Activated CD4-positive, alpha-beta T cell treated with anti-CD3 and anti-CD28 coated beads for 24 hours (primary cell): ENCODE measurements around the gene RPL22.

ENCODE experiments used
- DNase-seq, 2 donors: peaks; one replicate each; pipeline ENCODE4 v3.0.0-alpha.2; 2020; ENCODE audit warnings: low read depth in 2 of 2

The RPL22 gene

DNA sequence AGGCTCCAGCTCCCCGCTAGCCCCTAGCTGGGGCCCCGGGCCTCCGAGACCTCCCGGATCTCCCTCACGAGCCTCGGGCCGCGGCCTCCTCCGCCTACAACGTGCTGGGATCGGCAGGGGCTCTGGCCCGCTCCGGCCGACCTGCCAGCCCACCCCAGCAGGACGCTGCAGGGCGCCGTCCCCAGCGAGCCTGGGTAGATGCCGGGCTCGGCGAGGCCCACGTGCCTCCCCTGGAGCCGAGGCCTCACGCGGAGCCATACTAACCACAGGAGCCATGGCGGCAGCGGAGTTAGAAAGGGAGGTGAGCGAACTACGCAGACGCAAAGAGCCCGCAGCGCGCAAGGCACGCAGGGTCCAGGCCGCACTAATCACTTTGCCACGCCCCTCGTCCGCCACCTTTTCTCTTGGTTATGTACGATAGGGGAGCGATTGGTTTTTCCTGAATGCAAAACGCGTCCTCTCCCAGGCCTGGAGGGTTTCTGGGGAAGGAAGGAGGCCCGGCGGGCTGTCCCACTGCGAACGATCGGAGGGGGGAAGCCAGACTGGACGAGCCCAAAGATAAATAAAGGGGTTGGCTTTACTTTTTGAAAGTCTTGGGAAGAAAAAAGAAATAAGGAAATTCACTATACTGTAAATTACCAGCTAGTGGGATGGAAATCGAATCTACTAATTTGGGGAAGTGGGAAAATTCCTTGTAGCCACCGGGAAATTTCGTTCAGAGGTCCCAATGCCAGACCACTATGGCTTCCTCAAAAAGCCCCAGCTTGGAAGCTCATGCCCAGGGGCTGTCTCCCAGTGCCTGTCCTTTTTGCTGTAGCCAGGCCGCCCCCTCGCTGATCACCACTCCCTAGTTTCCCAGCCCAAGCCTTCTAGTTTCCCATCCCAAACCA lies at the start of gene RPL22:
Gene RPL22 (minus strand): TSS at position 298 of the 890 bp plus-strand sequence. CDS start 22 bp downstream, at position 276.
- DNase-seq, result peak; percentile 95 to 97

DNA sequence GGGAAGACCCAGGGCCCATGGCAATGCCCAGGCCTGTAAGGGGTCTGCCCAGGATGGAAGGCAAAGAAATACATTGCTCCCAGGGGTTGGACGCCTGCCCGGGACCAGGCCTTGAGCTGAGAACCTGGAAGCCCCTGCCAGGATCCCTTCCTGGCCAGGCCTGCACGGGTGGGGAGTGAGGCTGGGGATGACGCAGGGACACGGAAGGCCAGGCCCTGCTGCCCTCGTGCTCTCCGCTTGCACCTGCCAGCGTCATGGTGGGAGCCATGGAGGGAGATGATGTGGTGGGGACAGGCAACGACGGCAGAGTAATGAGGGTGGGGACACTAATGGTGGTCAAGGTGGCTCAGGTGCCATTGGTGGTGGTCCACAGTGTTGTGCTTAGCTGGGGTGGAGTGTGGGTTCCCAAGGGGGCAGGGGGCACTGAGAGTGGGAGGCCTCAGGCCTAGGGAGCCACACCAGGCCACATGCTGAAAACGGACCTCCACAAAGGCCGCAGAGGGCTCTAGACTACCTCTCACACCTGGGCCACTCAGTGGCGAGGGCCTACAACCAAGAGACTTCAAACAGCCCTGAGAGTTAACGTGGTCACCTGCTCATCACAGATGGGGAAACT lies 48.9 kb upstream of the RPL22 start:
- DNase-seq, result no peak

DNA sequence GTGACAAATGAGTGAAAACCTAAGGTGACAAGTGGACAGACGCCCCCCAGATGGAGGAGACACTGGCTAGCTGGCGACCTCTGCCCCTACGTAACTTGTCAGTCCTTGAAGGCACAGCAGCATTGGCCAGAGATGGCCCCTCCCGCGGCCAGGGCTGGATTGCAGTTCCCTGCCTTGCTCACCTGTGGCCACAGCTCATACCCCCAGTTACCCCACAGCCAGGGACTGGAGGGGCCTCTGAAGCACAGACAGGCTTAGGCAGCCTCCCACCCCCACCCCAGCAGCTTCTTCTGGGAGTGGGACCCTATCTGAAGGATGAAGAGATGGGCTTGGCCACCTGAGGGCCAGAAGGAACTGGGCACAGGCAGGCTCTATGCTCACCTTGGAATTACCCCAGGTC lies 48.3 kb upstream of the RPL22 start:
- no peak for DNase-seq

DNA sequence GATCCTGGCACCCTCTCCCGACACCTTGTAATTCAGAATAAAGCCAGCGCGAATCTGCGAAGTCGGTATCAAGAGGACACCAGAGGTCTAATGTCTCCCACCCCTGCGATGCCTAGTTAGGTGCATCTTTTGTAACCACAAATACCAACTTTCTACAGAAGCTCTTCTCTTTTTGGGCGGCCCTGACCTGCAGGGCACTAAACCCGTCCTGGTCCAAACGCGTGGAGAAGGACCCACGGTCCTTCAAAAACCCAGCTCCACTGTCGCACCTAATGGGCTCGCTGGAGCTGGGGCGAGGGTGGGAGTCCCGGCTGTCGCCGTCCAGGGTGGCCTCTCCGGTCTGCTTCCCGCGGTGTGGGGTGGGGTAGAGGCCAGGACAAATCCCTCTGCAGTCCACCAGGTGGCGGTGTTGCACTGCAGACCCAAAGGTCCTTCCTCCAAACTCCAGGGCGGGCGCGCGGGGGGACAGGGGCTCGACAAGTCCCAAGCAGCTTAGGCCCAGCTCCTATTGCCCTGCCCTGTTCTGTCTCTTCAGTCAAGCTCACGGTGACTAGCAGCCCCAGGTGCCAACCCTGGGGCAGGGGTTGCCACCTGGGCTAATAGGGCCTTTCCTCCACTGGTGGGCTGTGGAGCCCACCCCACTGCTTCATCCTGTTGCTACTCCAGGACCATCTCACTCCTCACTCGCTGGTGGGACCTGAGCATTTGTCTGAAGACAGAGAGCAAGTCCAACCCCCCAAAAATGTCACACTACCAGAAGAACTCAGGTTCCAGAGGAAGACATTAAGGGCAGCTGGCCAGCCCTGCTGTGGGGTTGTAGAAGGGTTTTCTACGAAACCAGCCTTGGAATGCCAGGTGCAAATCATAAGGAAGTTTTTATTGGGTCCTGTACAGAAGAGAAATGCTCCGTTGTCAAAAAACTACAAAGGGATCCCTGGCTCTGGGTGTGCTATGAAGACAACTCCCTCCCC lies 47.4 kb upstream of the RPL22 start:
- peak; percentile 77 to 78 for DNase-seq

DNA sequence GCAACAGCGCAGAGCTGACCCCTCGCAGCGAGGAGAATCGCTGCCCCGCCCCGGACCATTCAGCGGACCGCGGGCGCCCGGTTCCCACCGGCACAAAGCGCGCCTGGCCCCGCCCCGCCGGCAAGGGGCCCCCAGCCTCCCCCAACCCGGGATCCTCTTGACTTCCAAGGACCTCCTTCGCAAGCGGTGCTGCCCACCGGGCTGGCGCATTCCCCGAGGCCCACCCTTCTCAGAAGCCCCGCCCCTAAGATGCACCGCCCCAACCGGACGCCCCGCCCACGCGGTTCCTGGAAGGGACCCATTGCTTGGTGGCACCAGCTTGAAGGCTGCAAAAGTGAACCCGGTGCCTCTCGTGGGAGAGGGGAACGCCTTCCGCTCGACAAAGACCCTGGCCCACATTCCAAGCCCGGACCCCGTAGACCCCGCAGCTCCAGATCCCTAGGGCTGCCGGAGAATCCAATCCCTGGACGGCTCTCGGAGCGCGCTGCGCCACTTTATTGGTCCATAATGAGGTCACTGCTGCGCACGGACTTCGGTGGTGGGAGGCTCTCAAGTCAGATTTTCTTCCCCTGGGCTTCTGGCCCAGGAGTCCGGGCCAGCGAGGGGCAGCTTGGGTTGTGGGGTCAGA lies 46.6 kb upstream of the RPL22 start:
- peak; percentile 23 to 36 for DNase-seq

DNA sequence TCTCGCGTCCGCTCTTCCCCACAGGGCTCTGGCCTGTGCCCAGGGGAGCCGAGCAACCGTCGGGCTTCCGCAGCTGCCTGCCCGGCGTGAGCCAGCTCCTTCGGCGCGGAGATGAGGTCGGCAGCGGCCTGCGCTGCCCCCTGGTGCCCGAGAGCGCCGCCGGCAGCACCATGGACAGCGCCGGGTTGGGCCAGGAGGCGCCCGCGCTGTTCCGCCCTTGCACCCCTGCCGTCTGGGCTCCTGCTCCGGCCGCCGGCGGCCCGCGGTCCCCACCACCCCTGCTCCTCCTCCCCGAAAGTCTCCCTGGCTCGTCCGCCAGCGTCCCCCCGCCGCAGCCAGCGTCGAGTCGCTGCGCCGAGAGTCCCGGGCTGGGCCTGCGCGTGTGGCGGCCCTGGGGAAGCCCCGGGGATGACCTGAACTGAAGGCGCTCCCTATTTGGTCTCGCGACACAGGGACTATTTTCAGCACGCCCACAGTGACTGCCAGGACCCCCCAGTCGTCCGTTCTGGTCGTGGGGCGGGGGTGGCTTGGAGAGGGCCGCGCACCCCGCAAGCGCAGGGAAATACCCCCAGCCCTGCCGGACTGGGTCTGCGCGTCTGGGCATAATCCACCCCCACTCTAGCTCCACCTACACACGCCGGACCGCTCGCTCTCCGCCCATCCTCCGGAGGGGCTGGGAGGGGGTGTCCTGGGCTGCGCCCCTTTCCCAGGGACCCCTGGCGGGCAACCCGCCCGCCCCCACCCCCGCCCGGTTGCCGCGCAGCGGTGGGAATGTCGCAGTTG lies 45.9 kb upstream of the RPL22 start:
- DNase-seq, result peak; percentile 72

DNA sequence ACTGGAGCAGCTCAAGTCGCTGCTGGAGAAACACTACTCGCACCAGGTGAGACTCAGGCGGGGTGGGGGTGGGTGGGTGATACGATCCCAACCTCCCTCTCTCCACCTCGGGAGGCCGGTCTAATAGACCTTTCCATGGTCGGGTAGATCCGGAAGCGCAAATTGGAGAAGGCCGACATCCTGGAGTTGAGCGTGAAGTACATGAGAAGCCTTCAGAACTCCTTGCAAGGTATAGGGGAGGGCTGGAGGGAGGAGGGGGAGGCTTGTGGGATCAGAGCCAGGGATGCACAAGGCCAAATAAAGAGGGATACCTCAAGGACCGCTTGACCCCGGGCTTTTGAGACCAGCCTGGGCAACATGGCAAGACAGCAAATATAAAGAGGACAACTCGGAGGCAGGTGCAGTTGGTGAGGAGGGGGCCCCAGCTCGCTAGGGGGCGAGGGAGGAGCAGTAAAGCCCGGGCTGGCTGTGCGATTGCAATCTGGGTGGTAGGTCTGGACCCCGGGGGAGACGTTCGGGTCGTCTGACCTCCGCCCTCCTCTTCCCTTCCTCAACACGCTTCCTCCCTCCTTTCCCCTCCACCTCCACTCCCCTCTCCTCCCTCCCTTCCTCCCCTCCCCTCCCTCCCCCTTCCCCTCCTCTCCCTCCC lies 45.1 kb upstream of the RPL22 start:
- DNase-seq, result no peak

DNA sequence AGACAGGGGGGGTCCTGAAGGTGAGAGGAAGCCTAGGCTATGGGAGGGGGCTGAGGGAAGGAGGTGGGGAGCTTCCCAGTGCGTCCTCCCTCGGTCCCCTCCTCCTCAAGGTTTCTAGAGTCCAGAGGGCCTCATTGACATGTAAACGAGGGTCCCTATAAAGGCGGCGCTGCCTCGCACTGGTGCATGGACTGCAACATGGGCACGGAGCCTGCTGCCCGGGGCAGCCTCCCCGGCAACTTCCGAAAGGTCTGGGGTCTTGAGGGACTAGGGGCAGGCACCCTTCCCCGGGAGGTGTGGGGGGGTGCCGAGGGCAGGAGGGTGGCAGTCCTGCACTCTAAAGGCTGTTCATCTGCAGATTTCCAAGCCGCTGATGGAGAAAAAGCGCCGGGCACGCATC lies 44.6 kb upstream of the RPL22 start, which contains the start of gene HES3:
Gene HES3 (plus strand): TSS at position 187 of the 400 bp plus-strand sequence. CDS start 187 bp downstream, at position 374.
- no peak for DNase-seq

DNA sequence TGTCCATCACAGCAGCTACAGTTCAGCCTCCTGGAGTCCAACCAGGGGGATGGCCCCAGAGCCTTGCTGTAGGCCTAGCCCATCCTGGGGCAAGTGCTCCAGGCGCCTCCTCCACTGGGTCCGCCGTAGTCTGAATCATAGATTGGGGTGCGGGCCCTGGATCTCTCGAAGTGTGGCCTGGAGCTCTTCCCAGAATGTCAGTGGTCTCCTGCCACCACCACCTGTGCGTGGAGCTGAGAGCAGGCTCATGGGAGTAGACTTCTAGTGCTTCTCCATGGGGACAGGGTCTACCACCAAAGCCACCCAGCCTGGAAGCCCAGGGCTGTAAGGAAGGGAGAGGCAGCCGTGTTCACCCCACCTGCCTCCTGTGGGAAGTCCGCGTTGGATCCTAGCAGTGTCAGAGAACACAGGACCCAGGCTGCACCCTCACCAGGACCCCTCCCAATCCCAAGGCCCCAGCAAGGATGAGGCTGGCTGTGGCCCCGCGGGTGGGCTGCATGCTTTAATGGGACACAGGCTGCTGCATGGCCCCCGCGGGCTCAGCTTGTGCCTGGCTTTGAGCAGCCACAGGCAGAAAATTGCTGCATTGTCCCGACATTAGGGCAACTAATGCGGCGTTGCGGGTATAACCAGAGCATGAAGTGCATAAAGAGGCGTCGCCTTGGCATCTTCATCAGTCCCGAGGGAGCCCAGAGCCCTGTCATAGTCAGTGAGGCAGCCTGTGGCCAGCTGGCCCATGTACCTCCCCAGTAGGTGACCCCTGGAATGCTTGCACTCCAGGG lies 43.8 kb upstream of the RPL22 start:
- no peak for DNase-seq

DNA sequence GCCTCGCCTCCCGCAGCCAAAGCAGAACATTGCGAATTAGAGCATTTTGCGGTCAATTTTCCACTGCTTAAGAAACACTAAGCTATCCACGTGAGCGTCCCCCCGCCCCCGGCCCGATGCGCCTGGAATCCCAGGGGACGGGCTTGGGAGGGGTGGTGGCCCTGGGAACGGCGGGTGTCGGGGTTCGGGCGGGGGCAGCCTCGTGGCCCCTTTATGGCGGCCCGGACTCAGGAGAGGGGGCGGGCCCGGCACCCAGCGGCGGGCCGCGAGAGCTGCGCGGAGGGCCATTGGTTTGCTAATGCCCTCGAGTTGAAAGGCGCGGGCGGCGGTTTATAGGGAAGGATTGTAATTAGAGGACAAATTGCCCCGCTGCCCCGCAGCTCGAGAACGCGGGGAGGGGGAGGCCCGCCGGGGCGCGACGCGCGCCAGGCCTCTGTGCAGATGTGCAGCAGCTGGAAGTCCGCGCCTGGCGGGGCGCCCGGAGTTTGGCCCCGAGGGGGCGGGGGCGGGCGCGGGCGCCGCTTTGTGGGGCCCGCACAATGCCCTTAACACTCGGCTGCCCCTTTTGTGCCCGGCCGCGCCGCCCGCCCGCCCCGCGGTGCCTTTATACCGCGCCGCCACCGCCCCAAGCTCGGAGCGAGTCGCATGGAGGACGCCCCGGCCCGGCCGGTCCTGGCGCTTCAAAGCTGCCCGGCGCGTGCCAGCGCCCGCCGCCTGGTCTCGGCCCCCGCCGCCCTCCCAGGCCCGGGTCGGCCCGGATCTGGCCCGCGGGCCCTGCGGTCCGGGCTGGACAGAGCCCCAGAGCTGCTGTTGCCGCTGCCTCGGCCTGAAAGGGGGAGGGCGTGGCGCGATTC lies 42.7 kb upstream of the RPL22 start:
- no peak for DNase-seq

DNA sequence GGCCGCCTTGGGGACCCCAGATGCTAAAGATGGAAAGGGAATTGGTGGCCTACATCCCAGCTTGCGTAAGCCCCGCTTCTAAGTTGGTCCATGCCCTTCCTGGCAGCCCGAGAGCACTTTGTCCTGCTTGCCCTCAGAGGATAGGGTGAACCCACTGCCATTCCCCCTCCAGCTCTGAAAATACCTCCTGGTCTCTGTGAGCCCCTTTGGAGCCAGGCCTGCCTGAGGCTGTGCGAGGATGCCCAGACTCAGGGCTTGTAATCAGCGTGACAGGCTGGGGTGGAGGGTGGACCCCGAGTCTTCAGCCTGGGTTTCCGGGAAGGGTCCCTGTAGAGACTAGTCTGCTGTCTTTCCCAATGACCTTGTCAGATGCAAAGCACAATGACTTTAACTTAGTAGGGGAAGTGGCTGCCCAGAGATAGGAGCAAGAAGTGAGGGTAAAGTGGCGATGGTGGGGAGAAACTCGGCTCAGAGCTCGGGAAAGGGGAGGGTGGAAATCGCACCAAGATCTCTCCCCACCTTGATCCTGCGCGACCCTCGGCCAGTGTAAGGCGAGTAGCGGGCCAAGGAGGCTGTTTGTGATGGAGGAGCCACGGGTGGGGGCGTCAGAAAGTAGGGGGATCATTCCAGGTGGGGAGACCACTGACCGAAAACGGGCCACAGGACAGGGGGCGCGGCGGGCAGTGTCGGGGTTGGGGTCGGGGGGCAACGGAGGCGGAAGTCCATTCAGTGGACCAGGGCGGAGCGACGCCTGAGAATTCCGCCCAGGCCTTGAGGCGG lies 41.9 kb upstream of the RPL22 start:
- DNase-seq, result no peak

DNA sequence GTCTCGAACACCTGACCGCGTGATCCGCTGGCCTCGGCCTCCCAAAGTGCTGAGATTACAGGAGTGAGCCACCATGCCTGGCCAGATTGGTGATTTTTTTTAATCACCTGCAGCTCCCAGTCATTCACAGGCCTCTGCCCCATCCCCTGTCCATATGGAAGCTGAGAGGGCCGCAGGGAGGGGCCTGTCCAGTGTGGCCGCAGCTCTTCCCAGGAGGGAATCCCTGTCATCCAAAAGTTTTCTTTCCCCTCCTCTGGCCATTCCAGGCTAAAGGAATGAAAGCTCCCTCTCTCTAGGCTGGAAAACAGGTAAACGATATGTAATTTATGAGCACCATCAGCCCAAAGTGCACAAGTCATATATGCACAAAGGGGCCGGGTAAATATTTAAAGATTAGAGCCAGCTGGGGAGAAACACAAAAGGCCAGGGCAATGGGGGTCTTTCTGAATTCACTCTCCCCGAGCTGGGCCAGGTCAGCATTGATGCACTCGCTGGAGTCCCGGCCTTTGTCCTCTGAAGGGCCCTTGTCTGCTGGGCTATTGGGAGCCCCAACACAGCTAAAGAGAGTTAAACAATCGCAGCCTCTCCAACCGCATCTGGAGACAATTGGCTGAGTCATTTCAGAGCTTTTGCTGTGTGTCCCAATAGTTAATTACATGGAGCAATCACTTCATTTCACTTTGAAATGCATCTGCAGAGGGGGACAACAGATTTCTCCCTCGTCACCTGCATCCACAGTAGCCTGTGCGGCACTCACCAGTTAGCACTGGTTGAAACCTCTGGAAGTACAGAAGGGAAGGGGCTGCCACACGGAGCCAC lies 40.8 kb upstream of the RPL22 start:
- DNase-seq, result no peak

DNA sequence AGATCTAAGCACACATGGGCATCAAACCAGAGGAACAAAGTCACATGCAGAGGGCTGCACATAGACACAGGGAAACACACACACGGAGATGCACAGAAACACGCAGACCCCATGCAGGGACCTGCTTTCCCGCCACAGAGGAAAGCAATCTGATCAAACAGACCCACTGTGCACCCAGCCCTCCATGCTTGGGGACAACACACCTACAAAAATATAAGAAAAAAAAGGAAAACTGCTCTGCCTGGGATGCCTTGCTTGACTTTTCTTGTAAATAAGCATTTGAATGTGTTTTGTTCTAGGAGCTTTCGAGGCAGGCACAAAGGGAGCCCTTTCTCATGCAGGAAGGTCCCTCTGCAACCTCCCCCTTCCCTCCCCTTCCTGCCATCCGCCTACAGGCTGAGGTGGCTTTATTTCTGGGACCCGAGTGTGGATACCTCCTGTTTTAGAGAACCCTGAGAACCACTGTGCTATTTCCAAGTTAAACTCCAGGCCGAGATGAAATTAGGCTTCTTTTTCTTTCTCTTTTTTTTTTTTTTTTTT lies 39.9 kb upstream of the RPL22 start:
- DNase-seq, result no peak

DNA sequence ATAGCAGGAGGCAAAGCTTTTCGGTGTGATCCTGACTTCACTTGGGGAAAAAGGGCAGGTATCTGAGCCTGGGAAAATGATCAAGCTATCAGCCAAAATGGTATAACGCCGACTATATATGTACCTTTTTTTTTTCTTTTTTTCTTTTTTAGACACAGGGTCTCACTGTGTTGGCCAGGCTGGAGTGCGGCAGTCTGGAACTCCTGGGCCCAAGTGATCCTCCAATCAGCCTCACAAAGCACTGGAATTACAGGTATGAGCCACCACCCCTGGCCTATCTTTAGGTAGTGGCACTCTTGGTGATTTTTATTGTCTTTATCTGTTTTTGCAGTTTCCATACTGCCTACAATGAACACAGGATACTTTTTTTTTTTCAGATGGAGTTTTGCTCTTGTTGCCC lies 37.7 kb upstream of the RPL22 start:
- no peak for DNase-seq

DNA sequence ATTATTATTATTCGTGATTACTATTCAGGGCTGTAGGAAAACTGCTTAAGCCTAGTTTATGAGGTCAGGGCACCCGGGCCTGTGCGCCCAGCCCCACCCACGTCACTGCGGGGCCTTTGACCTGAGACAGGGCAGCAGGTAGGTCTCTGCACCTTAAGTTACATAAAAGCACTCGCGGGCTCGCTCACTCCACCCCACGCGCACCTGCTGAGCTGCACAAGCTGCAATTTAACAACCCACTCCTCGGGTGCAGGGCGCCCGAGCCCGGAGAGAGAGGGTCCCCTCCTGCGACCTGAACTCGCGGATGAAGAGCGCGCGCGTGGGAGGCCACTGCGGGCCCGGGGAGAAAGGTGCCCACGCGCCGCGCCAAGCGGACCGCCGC lies 35.9 kb upstream of the RPL22 start:
- no peak for DNase-seq

DNA sequence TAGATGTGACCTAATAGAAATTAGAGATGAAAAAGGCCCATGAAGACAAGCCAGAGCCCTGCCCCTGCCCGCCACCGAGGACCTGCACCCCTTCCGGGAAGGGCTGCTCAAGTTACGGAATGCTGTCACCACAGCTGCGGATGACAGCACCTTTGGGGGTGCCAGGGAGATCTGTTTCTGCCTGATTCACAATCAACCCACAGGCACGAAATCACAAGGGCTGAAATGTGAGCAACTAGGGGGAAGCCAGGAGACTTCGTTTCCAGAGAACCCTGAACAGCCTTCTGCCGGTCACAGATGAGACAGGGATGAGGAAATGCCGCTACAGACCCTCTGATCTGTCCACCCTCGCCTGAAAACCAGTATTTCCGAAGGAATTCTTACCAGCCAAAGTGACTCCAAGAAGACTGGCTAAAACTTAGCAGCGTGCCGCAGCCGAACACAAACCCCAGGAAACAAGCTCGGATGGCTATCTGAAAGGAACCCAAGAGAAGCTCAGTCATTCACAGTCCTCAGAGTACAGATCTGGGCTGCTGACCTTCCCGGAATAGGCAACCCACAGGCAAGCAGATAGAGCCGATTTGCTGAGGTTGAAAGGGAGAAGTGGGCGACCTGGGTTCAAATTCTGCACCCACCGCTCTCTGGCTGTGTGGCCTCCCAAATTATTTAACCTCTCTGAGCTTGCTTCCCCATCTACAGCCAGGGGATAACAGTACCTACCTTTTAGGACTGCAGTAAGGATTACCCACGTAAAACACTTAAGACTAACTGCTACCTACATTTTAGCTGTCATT lies 35.3 kb upstream of the RPL22 start:
- no peak for DNase-seq
